HCT116 (cell line): Measurements from ENCODE around the gene GGA1. TPM values are rescaled to one million over a fixed set of nuclear protein-coding genes. Genes with fewer than 3 reads are reported as not detected.

Experiments used
- ATAC-seq: fragments of 200-7000 bp; cut with Tn5 transposase; 2 replicates; pipeline ENCODE4 v1.9.1; 2020; ENCODE audit warnings: mild to moderate bottlenecking, moderate library complexity
- BruUV-seq: library from RNA; stranded (reverse); fragments of 400-500 nt; replicated peaks from 2 replicates; lab custom pipeline; 2021; lab: Mats Ljungman, UMichigan
- CTCF ChIA-PET: fragments of 300-600 bp; sonication (Branson Sonifier 250); formaldehyde crosslinking; loops from one replicate; lab custom pipeline; 2021; ENCODE audit warnings: antibody characterized with exemption; lab: Charles Lee
- POLR2A ChIA-PET: fragments of 300-600, 350-600 bp; sonication (Branson Sonifier 250); formaldehyde crosslinking; loops from one replicate; lab custom pipeline; 2021; ENCODE audit warnings: antibody characterized with exemption; lab: Charles Lee
- RAD21 ChIA-PET, 2 experiments: fragments of 300-600 bp; sonication (Branson Sonifier 250); formaldehyde crosslinking; loops; one replicate each; lab custom pipeline; 2023; ENCODE audit warnings: low total read pairs in 2 of 2; ENCODE audit not compliant: uncharacterized antibody in 2 of 2, unreplicated experiment in 2 of 2, low non-redundant PET in 1 of 2; lab: Charles Lee
- DNase-seq: peaks from one replicate; pipeline ENCODE4 v3.0.0-alpha.2; 2010; ENCODE audit warnings: low read depth, low spot score
- H2AFZ ChIP-seq: fragments of 200-600 bp; shearing (Covaris generic), sonication (generic); 2 replicates; pipeline ENCODE4 v1.6.1; 2017; ENCODE audit warnings: low read depth, mixed run types, mixed read lengths, antibody characterized with exemption, low read length; ENCODE audit not compliant: poor library complexity, severe bottlenecking
- H3K27ac ChIP-seq: 2 replicates; pipeline ENCODE4 v1.5.1; 2012; ENCODE audit warnings: low read depth, low read length
- H3K27me3 ChIP-seq: fragments of 200-600 bp; sonication (generic); 2 replicates; pipeline ENCODE4 v1.6.1; 2016; ENCODE audit warnings: mixed run types, low read length, mixed read lengths; ENCODE audit not compliant: insufficient read depth
- H3K36me3 ChIP-seq, 2 experiments: fragments of 200-500 bp in 1 of 2; fragments of 200-600 bp in 1 of 2; sonication (Bioruptor generic) in 1 of 2; sonication (generic) in 1 of 2; 2 replicates each; pipeline versions ENCODE4 v1.5.1 to v1.6.1; 2014 to 2016; ENCODE audit warnings: low read length in 2 of 2, inconsistent platforms in 1 of 2, mixed read lengths in 1 of 2, mixed run types in 1 of 2; ENCODE audit not compliant: insufficient read depth in 2 of 2, control insufficient read depth in 1 of 2
- H3K4me1 ChIP-seq, 2 experiments: fragments of 200-600 bp in 1 of 2; sonication (generic) in 1 of 2; 2 replicates each; pipeline versions ENCODE4 v1.5.1 to v1.6.1; 2012 to 2017; ENCODE audit warnings: low read length in 2 of 2, inconsistent platforms in 1 of 2, mild to moderate bottlenecking in 1 of 2, mixed read lengths in 1 of 2, mixed run types in 1 of 2, moderate library complexity in 1 of 2; ENCODE audit not compliant: insufficient read depth in 2 of 2, control insufficient read depth in 1 of 2
- H3K4me2 ChIP-seq: fragments of 200-600 bp; sonication (generic); 2 replicates; pipeline ENCODE4 v1.6.1; 2017; ENCODE audit warnings: mixed run types, low read length, mixed read lengths
- H3K4me3 ChIP-seq, 2 experiments: fragments of 200-600 bp in 1 of 2; sonication (generic) in 1 of 2; replicated peaks in 1 of 2; 2 replicates each; pipeline ENCODE4 v1.5.1; 2011 to 2016; ENCODE audit warnings: low read length in 2 of 2, control low read depth in 1 of 2, low read depth in 1 of 2, mild to moderate bottlenecking in 1 of 2, mixed read lengths in 1 of 2, mixed run types in 1 of 2
- H3K79me2 ChIP-seq: fragments of 200-600 bp; sonication (generic); 2 replicates; pipeline ENCODE4 v1.6.1; 2017; ENCODE audit warnings: mild to moderate bottlenecking, mixed run types, low read length, moderate library complexity, mixed read lengths; ENCODE audit not compliant: insufficient read depth
- H3K9ac ChIP-seq: fragments of 200-600 bp; sonication (generic); 2 replicates; pipeline ENCODE4 v1.6.1; 2016; ENCODE audit warnings: low read length, mixed read lengths
- H3K9me2 ChIP-seq: fragments of 200-600 bp; sonication (generic), shearing (Covaris generic); 2 replicates; pipeline ENCODE4 v1.6.1; 2017; ENCODE audit warnings: mixed run types, mild to moderate bottlenecking, moderate library complexity; ENCODE audit not compliant: insufficient read depth
- H3K9me3 ChIP-seq, 2 experiments: fragments of 200-500 bp in 1 of 2; fragments of 200-600 bp in 1 of 2; sonication (Bioruptor generic) in 1 of 2; sonication (generic) in 1 of 2; 2 replicates each; pipeline ENCODE4 v1.6.1; 2014 to 2017; ENCODE audit warnings: low read length in 2 of 2, mixed read lengths in 2 of 2, inconsistent platforms in 1 of 2, low read depth in 1 of 2, mild to moderate bottlenecking in 1 of 2, mixed run types in 1 of 2, moderate library complexity in 1 of 2; ENCODE audit not compliant: control insufficient read depth in 1 of 2, insufficient read depth in 1 of 2
- H4K20me1 ChIP-seq: fragments of 200-600 bp; sonication (generic), shearing (Covaris generic); 2 replicates; pipeline ENCODE4 v1.6.1; 2017; ENCODE audit warnings: mixed run types, mild to moderate bottlenecking, moderate library complexity; ENCODE audit not compliant: insufficient read depth
- ATF3 ChIP-seq: IDR thresholded peaks from 2 replicates; pipeline ENCODE4 v1.6.1; 2012
- CBX3 ChIP-seq: IDR thresholded peaks from 2 replicates; pipeline ENCODE4 v1.6.1; 2012; ENCODE audit warnings: low read depth
- CEBPB ChIP-seq: IDR thresholded peaks from 2 replicates; pipeline ENCODE4 v1.6.1; 2012; ENCODE audit warnings: low read depth
- CTCF ChIP-seq, 3 experiments: fragments of 200-600 bp in 1 of 3; sonication (generic) in 1 of 3; IDR thresholded peaks in 2 of 3; conservative IDR thresholded peaks in 1 of 3; 2 replicates each; pipeline ENCODE4 v1.5.1; 2012 to 2017; ENCODE audit warnings: low read depth in 2 of 3, low read length in 2 of 3, antibody characterized with exemption in 1 of 3, borderline replicate concordance in 1 of 3, control low read depth in 1 of 3, mild to moderate bottlenecking in 1 of 3, mixed read lengths in 1 of 3, mixed run types in 1 of 3, moderate library complexity in 1 of 3; ENCODE audit not compliant: insufficient read depth in 1 of 3
- ELF1 ChIP-seq: IDR thresholded peaks from 2 replicates; pipeline ENCODE4 v1.6.1; 2012; ENCODE audit warnings: low read depth, borderline replicate concordance
- EZH2 ChIP-seq: fragments of 200-600 bp; sonication (generic); IDR thresholded peaks from 2 replicates; pipeline ENCODE4 v1.6.1; 2017; ENCODE audit warnings: antibody characterized with exemption, mixed run types
- FOSL1 ChIP-seq: IDR thresholded peaks from 2 replicates; pipeline ENCODE4 v1.6.1; 2012; ENCODE audit warnings: low read depth
- MAX ChIP-seq: IDR thresholded peaks from 2 replicates; pipeline ENCODE4 v1.6.1; 2012
- POLR2A ChIP-seq: IDR thresholded peaks from 2 replicates; pipeline ENCODE4 v1.7.0; 2011; ENCODE audit warnings: borderline replicate concordance; ENCODE audit not compliant: insufficient read depth, insufficient read length; ENCODE audit errors: extremely low read depth
- POLR2AphosphoS5 ChIP-seq: IDR thresholded peaks from 2 replicates; pipeline ENCODE4 v1.6.1; 2011; ENCODE audit warnings: mild to moderate bottlenecking, low read depth, low read length, moderate library complexity
- RAD21 ChIP-seq: IDR thresholded peaks from 2 replicates; pipeline ENCODE4 v1.6.1; 2012; ENCODE audit warnings: low read depth, mild to moderate bottlenecking
- REST ChIP-seq: IDR thresholded peaks from 2 replicates; pipeline ENCODE4 v1.6.1; 2012; ENCODE audit warnings: low read depth
- SIN3A ChIP-seq: IDR thresholded peaks from 2 replicates; pipeline ENCODE4 v1.6.1; 2012; ENCODE audit warnings: low read depth
- SP1 ChIP-seq: IDR thresholded peaks from 2 replicates; pipeline ENCODE4 v1.6.1; 2012; ENCODE audit warnings: low read depth
- SRF ChIP-seq: IDR thresholded peaks from 2 replicates; pipeline ENCODE4 v1.6.1; 2012; ENCODE audit warnings: low read depth
- YY1 ChIP-seq: IDR thresholded peaks from 2 replicates; pipeline ENCODE4 v1.6.1; 2011; ENCODE audit warnings: low read length, low read depth, moderate library complexity, mild to moderate bottlenecking; ENCODE audit not compliant: insufficient replicate concordance; ENCODE audit errors: extremely low read depth
- ZNF274 ChIP-seq: fragments of 200-500 bp; sonication (Bioruptor generic); IDR thresholded peaks from 2 replicates; pipeline ENCODE4 v1.6.1; 2014; ENCODE audit warnings: mild to moderate bottlenecking, low read depth, low read length, inconsistent platforms
- intact Hi-C: fragments of 100-400 bp; cut with micrococcal nuclease; formaldehyde crosslinking; loops from 2 replicates; pipeline ENCODE4 v1.10.0; 2022
- total RNA-seq: library from RNA; stranded (reverse); gene quantifications from one replicate; pipeline ENCODE4 v1.2.1, GENCODE V29; 2021; ENCODE audit not compliant: unreplicated experiment

GGA1 gene
- total RNA-seq, 1 experiment from 2014 or later, result 89.8 TPM

- Histone ChIP-seq H3K9me2 (no peaks in the 10 kb centered on the region), H3K79me2 (no peaks in the 10 kb centered on the region), H2AFZ (no peak overlapping the region), H4K20me1 (no peaks in the 10 kb centered on the region), H3K36me3 (no peaks in the 10 kb centered on the region; a peak in 1 of 4 replicates), H3K9ac (no peak overlapping the region), H3K4me3 (no peak overlapping the region), H3K4me2 (no peak overlapping the region), H3K4me1 (peaks cover 23 to 43% of the 10 kb centered on the region in 2 experiments; a peak in 3 of 4 replicates), H3K9me3 (no peaks in the 10 kb centered on the region), H3K27me3 (no peaks in the 10 kb centered on the region)
- ATAC-seq (peak; percentile 24), DNase-seq (no peak)
- ChIA-PET POLR2A (no interaction called here), RAD21 (no interaction called here), CTCF (interaction anchor here (5.6 kb wide), 1 partner anchor 9 kb away, joined by 30 read pairs; no protein-coding TSS in a partner anchor)
- intact Hi-C loops, result no loop called here
- no TSS peak for BruUV-seq
- TF ChIP-seq CEBPB, result no peak
- no peak for TF ChIP-seq RAD21
- TF ChIP-seq ELF1, result no peak
- no peak for TF ChIP-seq SP1
- no peak for TF ChIP-seq YY1
- no peak for TF ChIP-seq SRF
- 0 out of 2 replicates have a peak, but pooled peaks have one; percentile 30 for TF ChIP-seq POLR2AphosphoS5
- no peak for TF ChIP-seq CBX3
- TF ChIP-seq EZH2, result no peak
- no peak for TF ChIP-seq POLR2A
- no peak for TF ChIP-seq SIN3A
- peak in 2 of 3 experiments; percentile 33 to 39; a peak in 3 of 6 replicates for TF ChIP-seq CTCF (IDR thresholded peaks at IDR 0.05 in 2 of 3, conservative IDR thresholded peaks at IDR 0.05 in 1 of 3; ENCODE audit: borderline replicate concordance in 1 of 3, insufficient read depth in 1 of 3, low read depth in 2 of 3, low read length in 2 of 3)
- TF ChIP-seq REST, result no peak
- no peak for TF ChIP-seq ATF3
- no peak for TF ChIP-seq MAX
- no peak for TF ChIP-seq FOSL1
- no peak for TF ChIP-seq ZNF274
- TF ChIP-seq, all 23 proteins: peak for 2
- no peak overlapping the region for H3K27ac ChIP-seq
Measured at GRCh38 chr22:37634417-37634924, 25.8 kb downstream of the GGA1 start.
